HG03095 (cell line): ENCODE measurements around the gene SH3TC2.

Experiments
- ATAC-seq: cut with Tn5 transposase; IDR thresholded peaks from one replicate; pipeline ENCODE4 v1.9.1; 2021; ENCODE audit warnings: moderate library complexity; ENCODE audit not compliant: unreplicated experiment

Gene SH3TC2

DNA sequence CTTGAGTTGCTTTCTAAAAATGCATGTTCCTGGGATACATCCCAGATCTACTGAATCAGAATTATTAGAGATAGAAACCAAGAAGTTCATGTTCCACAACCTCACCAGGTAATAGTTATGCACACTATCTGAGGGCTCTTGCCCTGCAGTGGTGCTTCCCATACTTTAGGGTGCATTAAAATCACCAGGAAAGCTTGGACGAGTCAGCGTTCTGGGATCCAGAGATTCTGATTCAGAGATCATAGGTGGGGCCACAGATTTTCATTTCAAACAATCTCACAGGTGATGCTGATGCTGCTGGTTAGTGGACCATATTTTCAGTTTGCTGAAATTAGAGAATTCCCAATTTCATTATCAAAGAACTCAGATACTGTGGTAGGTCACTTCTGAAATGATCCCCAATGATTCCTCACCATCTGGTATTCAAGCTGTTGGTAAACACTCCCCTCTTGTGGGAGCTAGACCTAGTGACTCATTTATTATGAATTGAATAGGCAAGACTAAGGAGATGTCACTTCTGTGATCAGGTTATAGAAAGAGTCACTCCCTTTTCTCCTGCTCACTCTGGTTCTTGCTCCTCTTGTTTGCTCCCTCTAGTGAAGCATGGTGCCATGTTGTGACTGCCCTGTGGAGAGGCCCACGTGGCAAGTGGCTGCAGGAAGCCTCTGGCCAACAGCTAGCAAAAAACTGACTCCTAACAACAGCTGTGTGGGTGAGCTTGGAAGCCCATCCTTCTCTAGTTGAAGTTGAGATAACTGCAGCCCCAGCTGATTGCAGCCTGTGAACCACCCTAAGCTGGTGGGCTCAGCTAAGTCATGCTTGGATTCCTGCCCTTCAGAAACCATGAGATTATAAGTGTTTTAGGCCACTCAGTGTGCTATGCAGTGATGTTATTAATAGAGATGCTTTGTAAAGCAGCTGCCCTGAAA lies 59.8 kb downstream of the SH3TC2 start:
- ATAC-seq: no peak

DNA sequence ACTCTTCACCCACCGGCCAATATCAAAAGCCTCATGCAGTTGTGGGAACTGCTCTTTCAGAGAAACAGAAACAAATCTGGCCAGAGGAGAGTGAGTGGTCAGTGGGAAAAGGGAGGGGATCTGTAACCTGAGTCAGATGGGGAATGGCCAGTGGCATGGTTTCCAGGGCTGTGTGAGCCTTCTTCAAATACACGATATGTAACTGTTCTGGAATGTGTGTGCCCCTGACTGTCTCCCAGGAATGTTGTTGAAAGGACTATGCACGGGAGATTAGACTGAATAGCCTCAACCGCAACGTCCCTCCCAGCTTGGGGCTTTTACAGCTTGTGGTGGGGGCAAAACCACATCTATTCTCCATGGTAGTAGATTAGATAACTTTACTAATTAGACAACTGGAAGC lies 60.8 kb downstream of the SH3TC2 start:
- ATAC-seq: no peak

DNA sequence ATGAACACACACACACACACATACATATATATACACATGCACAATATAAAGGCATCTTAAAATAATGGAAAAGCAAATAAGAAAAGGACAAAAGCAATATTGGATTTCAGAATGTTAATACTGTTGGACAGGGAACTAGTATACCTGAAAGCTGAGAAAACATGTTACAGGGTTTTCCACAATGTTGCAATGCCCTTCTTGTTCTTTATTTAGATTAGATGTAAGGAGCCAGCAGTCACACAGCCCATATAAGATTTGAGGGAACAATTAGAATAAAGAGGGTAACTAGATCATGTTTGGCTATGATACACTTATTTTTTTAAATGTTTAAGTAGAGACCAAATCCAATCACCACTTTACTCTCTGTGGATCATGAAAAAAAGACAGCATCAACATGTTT lies 61.7 kb downstream of the SH3TC2 start:
- no peak for ATAC-seq

DNA sequence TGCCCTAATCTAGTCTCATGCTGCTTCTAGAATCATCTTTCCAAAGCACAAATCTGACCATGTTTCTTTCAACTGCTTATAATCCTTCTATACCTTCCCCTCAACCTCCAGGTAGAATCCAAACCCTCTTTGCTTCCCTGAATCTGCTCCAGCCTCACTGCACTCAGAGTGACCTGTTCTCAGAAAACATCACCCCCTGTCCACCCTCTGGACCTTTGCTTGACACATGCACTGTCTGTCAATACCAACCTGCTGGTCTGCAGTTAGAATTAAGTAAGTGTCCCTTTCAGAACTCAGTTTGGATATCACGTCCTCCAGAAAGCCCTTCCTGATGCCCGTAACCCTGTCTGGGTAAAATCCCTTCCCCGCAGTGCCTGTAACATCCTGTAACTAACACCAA lies 63.1 kb downstream of the SH3TC2 start:
- ATAC-seq: no peak

DNA sequence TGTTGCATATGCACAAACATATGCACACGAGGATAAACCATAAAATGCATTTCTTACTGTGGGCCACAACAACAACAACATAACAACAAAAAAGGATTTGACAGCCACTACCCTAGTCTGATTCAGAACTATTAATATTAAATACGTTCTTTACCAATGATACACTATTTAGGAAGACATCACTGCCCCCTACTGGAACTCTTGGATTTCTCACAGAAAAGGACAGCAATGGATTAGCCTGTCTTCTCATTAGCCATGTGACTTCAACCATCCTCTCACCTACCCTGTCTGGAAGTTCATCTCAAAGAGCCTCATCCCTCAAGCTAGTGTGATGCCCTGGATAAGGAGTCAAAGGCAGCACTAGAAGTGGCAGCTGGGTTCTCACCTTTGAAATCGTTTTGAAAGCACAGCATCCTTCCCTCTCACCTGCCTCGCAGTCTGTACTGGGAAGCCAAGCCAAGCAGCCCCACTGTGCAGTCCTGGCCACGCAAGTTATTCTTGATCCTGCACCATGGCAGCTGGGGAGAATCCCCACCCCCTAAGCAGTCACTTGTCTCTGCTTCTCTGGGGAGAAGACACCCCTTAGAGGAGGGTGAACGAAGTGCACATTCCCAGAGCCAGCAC lies 64.6 kb downstream of the SH3TC2 start:
- peak; percentile 62 for ATAC-seq

DNA sequence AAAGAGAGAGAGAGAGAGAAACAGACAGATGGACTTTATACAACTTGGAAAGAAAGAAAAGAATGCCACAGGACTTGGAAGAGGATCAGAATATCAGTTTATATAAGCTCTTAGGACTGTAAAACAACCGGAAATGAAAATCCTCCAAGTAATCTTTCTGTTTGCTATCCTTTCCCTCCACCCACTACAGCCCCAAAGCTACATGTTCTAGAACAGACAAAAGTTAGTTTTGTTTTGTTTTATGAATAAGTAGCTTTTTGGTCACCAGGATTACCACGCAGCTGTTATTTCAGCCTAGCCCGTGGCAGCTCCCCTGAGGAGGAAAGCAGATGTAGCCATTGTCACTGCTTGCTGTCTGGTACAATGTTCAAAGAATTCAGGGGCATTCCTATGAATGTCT lies 66.6 kb downstream of the SH3TC2 start:
- no peak for ATAC-seq

DNA sequence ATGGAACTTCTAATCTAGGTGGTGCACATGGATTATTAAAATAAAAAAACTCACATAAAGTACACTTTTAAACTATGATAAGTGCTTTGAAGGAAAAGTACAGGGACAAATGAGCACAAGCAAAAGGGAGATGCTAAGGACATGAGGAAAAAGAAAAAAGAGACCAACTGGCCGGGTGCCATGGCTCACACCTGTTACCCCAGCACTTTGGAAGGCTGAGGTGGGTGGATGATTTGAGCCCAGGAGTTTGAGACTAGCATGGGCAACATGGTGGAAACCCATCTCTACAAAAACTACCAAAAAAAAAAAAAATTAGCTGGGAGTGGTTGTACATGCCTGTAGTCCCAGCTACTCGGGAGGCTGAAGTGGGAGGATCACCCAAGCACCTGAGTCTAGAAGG lies 67.1 kb downstream of the SH3TC2 start:
- no peak for ATAC-seq

DNA sequence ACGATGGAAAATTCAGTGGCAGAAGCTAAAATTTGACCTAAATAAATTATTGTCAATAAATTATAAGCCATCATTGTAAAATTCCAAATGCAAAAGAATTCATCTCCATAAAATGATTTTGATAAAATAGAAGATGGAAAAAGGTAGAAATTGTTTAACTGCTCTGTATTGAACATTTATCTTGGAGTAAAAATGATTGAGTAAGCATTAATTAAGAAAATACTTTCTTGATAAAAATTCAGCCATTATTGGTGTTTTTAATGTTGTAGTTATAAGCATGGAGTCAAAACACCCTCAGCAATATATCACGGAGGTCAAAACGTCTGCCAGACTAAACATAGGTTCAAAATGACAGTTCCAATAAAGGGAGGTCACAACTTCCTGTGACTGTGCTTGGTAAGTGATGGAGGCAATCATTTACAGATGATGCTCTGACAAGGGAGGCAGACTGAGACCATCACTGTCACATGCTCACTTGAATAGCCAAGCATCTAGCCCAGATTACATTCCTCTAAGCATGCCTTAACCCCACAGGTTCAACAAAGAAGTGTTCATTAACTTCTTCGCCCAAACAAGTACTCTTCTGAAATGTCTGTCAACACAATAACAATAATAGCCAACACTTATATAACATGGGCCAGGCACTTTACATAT lies 69.5 kb downstream of the SH3TC2 start:
- ATAC-seq: no peak

DNA sequence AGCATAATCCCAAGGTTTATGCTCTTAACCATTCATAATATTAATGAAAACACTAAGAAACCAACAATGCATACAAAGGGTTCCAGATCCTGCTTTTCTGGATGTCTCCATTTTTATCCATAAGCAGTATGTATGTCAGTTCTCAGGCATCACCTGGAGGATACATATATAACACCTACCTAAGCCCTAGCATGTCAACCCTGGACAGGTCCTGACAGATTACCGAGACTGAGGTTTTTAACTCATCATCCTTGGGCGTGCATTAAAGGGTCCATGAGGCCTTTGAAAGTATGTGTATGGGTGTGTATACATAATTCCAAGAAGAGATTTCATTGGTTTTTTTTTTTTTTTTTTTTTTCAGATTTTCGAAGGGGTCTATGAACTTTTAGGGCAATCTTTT lies 70.6 kb downstream of the SH3TC2 start:
- ATAC-seq: no peak

DNA sequence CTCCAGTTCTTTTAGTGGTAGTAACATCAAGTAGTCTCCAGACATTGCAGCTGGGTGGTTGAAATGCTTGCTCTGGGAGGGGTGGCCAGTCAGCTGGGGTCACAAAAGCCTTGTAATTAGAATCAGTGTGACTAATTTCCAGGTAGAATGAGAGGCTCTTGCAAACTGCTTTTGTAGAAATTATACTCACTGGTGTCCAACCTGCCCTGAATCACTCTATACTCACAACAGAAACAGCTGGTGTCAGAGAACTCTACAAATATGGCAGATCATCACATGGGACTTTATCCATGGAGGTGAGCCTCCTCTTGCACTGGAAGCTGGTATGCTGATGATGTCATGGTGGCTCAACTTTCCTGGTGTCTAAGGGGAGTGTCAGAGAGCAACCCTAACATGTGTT lies 71.3 kb downstream of the SH3TC2 start:
- ATAC-seq: no peak

DNA sequence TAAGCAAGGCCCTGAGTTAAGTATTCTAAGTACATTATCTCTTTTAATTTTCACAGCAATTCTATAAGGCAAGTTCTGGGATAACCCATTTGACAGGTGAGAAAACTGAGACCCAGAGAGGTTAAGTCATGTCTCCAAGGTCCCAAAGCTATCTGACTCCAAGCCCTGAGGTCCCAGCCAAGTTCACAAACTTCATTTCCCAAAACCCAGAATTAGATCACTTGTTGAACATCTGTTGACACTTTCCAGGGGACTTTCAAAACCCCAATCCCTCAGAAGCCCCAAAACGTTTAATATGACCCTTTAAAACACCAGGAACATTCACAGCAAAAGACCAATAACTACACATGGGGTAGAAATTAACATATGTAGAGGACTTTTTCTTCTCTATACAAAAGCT lies 72.0 kb downstream of the SH3TC2 start:
- no peak for ATAC-seq

DNA sequence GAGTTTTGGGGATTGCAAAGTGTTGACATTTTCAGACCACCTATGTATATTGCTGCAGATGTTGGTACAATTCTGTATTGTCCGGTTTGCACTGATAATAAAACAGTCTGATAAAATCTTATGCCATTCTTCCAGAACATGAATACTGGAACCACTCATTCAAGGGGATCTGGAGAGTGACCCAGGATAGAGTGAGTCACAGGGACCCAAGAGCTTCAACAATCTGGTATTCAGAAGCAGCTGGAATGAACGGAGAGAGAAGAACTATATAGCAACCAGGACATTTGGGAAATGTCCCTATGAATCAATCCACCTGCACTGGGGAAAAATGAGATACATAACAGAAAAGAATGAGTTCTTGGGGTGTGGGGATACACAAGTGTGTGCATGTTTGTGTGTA lies 73.3 kb downstream of the SH3TC2 start:
- ATAC-seq: no peak

DNA sequence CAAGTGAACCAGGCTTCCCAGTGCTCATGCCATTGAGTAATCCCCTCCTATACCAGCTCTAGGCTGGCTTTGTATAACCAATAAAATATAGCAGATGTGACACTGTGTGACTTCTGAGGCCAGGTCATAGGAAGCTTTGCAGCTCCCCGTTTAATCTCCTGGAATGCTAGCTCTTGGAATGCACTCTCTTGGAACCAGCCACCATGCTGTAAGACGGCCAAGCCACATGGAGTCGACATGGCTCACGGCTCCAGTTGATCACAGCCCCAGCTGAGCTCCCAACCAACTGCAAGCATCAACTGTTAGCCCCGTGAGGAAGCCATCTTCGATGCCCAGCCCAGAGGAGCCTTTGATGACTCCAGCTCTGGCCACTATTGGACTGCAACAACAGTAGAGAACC lies 74.5 kb downstream of the SH3TC2 start:
- ATAC-seq: no peak

DNA sequence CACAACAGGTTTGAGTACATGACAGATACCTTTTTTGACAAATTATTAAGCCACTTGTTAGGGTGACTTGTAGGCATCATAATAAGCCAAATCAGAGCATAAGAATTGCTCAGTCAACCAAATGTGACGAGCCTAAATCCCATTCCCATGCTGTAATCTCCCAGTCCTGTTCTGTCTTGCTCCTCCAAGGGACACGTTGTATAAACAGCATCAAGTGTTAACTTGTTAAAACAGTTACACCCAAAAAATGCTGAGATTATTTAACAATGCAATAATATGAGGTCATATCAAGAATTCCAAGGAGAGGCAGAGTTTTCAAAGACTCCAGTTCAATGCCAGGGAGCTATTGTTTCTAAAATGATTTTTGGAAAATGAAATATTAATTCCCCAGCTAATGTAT lies 76.2 kb downstream of the SH3TC2 start:
- ATAC-seq: no peak

DNA sequence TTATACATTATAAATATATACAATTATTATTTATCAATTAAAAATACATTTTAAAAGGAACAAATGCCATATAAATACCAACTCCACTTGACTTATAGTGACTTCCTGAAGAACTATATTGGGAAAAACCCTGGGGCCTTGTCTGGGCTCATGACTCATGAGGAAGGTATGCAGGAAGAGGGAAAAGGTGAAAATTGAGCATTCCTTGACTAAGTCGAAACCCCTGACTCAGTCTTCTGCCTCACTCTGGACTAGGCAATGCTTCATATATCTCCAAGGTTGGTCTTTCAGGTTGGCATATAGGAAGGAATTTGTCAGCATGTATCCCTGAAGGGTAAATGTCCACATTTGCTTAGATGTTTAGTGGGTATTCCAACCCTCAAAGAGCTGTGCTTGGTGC lies 78.5 kb downstream of the SH3TC2 start:
- ATAC-seq: no peak

DNA sequence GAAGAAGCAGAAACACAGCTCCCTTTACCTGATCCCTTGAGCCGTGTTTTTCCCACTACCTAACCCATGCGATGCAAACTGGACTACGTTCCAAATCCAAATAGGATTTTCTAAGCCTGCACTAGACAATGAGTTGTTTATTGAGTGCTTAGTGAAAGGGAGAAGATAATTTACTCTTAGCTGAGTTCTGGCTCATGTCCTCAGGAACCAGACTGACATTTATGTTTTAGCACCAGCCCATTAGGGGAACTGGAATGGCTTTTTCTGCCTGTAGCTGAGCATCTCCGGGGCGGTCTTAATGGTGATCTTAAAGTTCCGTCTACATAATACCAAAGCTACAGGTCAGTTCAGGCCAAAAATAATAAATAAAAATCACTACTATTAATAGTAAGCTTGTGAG lies 81.5 kb downstream of the SH3TC2 start:
- no peak for ATAC-seq

DNA sequence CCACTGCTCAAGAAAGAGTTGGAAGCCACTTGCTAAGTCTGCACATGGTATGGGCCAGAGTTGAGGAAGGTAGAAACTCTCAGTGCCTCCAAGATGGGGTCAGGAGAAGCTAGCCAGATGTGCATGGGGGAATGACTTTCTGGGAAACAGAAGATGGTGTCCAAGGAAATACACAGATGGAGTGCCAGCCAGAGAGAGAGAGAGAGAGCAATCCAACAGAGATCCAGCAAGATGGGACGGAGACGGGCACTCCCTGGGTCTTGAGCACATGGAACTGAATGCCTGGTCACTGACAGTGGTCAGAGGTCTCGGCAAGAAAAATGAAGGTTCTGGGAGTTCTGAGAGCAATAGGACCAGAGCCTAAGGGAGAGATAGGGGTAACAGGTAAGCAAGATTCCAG lies 82.1 kb downstream of the SH3TC2 start:
- ATAC-seq: no peak

DNA sequence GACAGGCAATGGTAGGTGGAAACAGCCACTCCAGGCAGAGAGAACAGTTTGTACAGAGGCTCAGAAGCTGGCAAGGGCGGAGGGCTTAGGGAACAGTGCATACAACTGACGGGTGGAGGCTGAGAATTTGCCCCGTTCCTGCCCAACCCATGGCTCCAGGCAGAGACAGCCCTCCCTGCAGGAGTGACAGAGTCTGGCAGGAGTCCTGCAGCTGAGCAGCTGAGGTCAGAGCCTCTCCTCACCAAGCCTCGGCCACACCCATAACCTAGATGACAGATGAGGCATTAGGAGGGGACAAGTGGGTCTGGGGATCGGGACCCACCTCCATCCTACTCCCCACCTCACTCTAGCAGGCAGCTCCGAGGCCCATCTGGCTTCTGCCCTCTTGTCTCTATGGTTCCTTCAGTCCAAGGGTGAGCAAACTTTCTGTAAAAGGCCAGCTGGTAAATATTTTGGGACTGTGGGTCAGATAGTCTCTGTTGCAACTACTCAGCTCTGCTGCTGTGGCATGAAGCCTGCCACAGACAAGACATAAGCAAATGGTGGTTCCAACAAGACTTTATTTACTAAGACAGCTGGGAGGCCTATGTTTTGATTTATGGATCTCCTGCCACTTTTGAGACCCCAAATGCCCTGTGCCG lies 83.7 kb downstream of the SH3TC2 start:
- no peak for ATAC-seq

DNA sequence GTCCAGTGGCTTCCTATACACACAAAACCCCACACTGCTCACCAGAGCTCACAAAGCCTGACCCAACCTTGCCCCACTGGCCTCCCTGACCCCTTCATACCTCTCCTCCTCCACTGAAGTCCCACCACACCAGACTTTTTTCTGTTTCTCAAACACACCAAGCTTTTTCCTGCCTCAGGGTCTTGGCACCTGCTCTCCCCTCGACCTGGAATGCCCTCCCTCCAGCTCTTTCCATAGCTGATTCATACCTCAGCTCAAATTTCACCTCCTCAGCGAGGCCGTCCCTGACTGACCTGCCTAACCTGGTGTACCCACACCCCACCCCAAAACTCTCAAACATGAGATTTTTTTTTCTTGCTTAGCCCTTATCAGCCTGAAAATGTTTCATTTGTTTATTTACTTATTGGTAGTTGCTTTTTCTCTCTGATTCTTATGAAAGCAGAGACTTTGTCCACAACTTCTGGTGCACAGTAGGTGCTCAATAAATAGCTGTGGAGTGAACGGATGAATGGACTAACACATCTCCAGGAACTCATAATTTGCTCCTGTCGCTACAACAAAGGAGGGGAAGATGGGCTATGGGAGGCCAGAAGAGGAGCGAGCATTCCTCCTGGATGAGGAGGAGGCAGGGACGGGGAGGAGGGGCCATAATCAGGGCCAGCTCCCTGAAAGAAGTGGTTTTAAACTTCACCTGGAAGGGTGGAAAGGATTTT lies 84.3 kb downstream of the SH3TC2 start:
- no peak for ATAC-seq

DNA sequence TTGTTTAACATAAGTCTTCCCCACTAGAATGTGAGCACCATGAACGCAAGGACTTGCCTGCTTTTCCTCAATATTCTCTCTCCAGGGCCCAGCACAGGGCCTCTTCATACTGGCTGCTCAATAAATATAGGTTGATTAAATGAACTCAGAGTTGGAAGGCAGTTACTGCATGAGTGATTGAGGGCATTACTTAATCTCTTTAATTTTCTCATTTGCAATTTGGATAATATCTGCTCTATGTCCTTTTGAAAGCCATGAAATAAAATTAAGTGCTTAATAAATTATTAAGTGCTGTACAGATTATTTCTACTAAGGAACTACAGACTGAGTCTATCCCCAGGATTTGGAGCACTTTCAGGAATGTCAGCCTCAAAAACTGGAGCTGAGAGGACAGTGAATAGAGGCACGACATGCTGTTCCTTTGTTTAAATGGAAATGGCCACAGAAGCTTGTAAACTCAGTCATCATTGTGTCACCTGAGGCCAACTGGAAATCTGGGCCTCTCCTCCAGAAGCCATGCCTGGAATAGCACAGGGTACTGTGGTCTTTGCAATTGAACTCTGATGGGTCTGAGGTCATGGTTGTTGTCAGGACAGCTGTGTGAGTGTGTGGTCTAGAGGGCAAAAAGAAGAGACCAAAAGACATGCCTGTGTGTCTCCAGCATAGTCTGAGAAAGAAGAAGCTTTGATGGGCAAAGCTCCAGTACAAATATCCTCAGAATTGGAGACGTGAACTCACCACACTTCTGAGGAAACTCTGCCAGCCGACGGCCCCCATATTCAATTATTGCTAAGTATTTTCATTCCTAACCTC lies 86.1 kb downstream of the SH3TC2 start:
- ATAC-seq: no peak
